HEK293 (cell line): ENCODE data around the gene INPP4B.

ENCODE experiments used
- CTCF ChIA-PET: fragments of 350-600 bp; formaldehyde crosslinking; extraction: SDS; loops from one replicate; lab custom pipeline; 2021; ENCODE audit warnings: antibody characterized with exemption; lab: Yijun Ruan, JAX
- POLR2A ChIA-PET: fragments of 300-600 bp; formaldehyde crosslinking; extraction: SDS; loops from one replicate; lab custom pipeline; 2020; ENCODE audit warnings: antibody characterized with exemption, inconsistent platforms; lab: Yijun Ruan, JAX
- H3K27ac ChIP-seq: fragments of 200-500 bp; sonication (Bioruptor generic); 2 replicates; pipeline ENCODE4 v1.5.1; 2014; ENCODE audit warnings: low read depth, low read length, control low read depth, inconsistent platforms; ENCODE audit errors: extremely low read depth
- H3K36me3 ChIP-seq, 2 experiments: fragments of 200-500 bp in 1 of 2; sonication (Bioruptor generic) in 1 of 2; 1 replicate in 1 of 2; 2 replicates in 1 of 2; pipeline ENCODE4 v1.5.1; 2014 to 2017; ENCODE audit warnings: inconsistent platforms in 2 of 2, low read length in 2 of 2; ENCODE audit not compliant: control insufficient read depth in 2 of 2, insufficient read depth in 1 of 2
- H3K4me1 ChIP-seq: fragments of 200-500 bp; sonication (Bioruptor generic); 2 replicates; pipeline ENCODE4 v1.5.1; 2014; ENCODE audit warnings: mild to moderate bottlenecking, low read length, inconsistent platforms; ENCODE audit not compliant: control insufficient read depth, insufficient read depth
- H3K4me3 ChIP-seq: 2 replicates; pipeline ENCODE4 v1.5.1; 2011; ENCODE audit warnings: low read depth, mild to moderate bottlenecking, control low read depth, low read length, moderate library complexity
- H3K9me3 ChIP-seq: fragments of 200-500 bp; sonication (Bioruptor generic); 2 replicates; pipeline ENCODE4 v1.5.1; 2014; ENCODE audit warnings: low read depth, low read length, inconsistent platforms; ENCODE audit not compliant: control insufficient read depth, insufficient read depth
- GFI1B ChIP-seq: fragments of 450-650 bp; formaldehyde crosslinking; IDR thresholded peaks from 2 replicates; pipeline ENCODE4 v1.5.1; 2016; ENCODE audit warnings: missing biosample characterization, missing genetic modification characterization
- GLI2 ChIP-seq: fragments of 450-650 bp; formaldehyde crosslinking; IDR thresholded peaks from 2 replicates; pipeline ENCODE4; 2017; ENCODE audit warnings: missing biosample characterization, missing genetic modification characterization, low read depth, borderline replicate concordance
- HOXD13 ChIP-seq: sonication (generic); formaldehyde crosslinking; IDR thresholded peaks from 2 replicates; pipeline ENCODE4 v1.8.0; 2022; ENCODE audit warnings: missing genetic modification reagents, borderline replicate concordance
- KLF1 ChIP-seq: fragments of 450-650 bp; formaldehyde crosslinking; IDR thresholded peaks from 2 replicates; pipeline ENCODE4 v1.5.1; 2016; ENCODE audit warnings: missing biosample characterization, missing genetic modification characterization
- ZNF10 ChIP-seq: fragments of 450-650 bp; formaldehyde crosslinking; IDR thresholded peaks from 2 replicates; pipeline ENCODE4 v1.5.1; 2017; ENCODE audit warnings: missing biosample characterization, missing genetic modification characterization
- ZNF184 ChIP-seq: fragments of 450-650 bp; IDR thresholded peaks from 2 replicates; pipeline ENCODE4 v1.5.1; 2018; ENCODE audit warnings: missing biosample characterization, mild to moderate bottlenecking, missing genetic modification characterization
- ZNF239 ChIP-seq: fragments of 450-650 bp; formaldehyde crosslinking; IDR thresholded peaks from 2 replicates; pipeline ENCODE4 v1.5.1; 2016; ENCODE audit warnings: missing biosample characterization, missing genetic modification characterization
- ZNF335 ChIP-seq: fragments of 450-650 bp; formaldehyde crosslinking; conservative IDR thresholded peaks from 2 replicates; pipeline ENCODE4 v1.5.1; 2016; ENCODE audit warnings: missing biosample characterization, missing genetic modification characterization
- ZNF366 ChIP-seq: fragments of 450-650 bp; formaldehyde crosslinking; conservative IDR thresholded peaks from 2 replicates; pipeline ENCODE4 v1.5.1; 2016; ENCODE audit warnings: missing biosample characterization, missing genetic modification characterization
- ZNF404 ChIP-seq: fragments of 450-650 bp; formaldehyde crosslinking; IDR thresholded peaks from 2 replicates; pipeline ENCODE4 v1.5.1; 2017; ENCODE audit warnings: missing biosample characterization, missing genetic modification characterization
- ZNF660 ChIP-seq: fragments of 450-650 bp; IDR thresholded peaks from 2 replicates; pipeline ENCODE4 v1.5.1; 2018; ENCODE audit warnings: missing biosample characterization, mild to moderate bottlenecking, missing genetic modification characterization
- ZNF701 ChIP-seq: fragments of 450-650 bp; formaldehyde crosslinking; IDR thresholded peaks from 2 replicates; pipeline ENCODE4 v1.5.1; 2016; ENCODE audit warnings: missing biosample characterization, missing genetic modification characterization
- ZNF707 ChIP-seq: fragments of 450-650 bp; formaldehyde crosslinking; IDR thresholded peaks from 2 replicates; pipeline ENCODE4 v1.5.1; 2016; ENCODE audit warnings: missing biosample characterization, missing genetic modification characterization
- ZNF747 ChIP-seq: fragments of 450-650 bp; formaldehyde crosslinking; IDR thresholded peaks from 2 replicates; pipeline ENCODE4 v1.5.1; 2016; ENCODE audit warnings: missing biosample characterization, missing genetic modification characterization
- ZNF830 ChIP-seq: fragments of 450-650 bp; IDR thresholded peaks from 2 replicates; pipeline ENCODE4 v1.5.0; 2018; ENCODE audit warnings: missing biosample characterization, missing genetic modification characterization, low read depth, mild to moderate bottlenecking, moderate library complexity
- ZNF843 ChIP-seq: fragments of 450-650 bp; formaldehyde crosslinking; IDR thresholded peaks from 2 replicates; pipeline ENCODE4 v1.5.1; 2016; ENCODE audit warnings: missing biosample characterization, missing genetic modification characterization
- TF ChIP-seq, protein P1 (sequence below): fragments of 450-650 bp; formaldehyde crosslinking; optimal IDR thresholded peaks from 2 replicates; pipeline ENCODE3; 2016; ENCODE audit warnings: missing biosample characterization, mild to moderate bottlenecking, missing genetic modification characterization
- TF ChIP-seq, protein P2 (sequence below): fragments of 450-650 bp; formaldehyde crosslinking; IDR thresholded peaks from 2 replicates; pipeline ENCODE4 v1.5.1; 2017; ENCODE audit warnings: missing biosample characterization, missing genetic modification characterization
- TF ChIP-seq, protein P3 (sequence below): fragments of 450-650 bp; formaldehyde crosslinking; IDR thresholded peaks from 2 replicates; pipeline ENCODE4 v1.5.1; 2016; ENCODE audit warnings: missing biosample characterization, missing genetic modification characterization, low read depth
- TF ChIP-seq, protein P4 (sequence below): fragments of 450-650 bp; formaldehyde crosslinking; IDR thresholded peaks from 2 replicates; pipeline ENCODE4 v1.5.1; 2016; ENCODE audit warnings: missing biosample characterization, missing genetic modification characterization
- TF ChIP-seq, protein P5 (sequence below): IDR thresholded peaks from 2 replicates; pipeline ENCODE4 v1.6.1; 2011; ENCODE audit warnings: mild to moderate bottlenecking, low read depth, low read length, borderline replicate concordance
- TF ChIP-seq, protein P6 (sequence below): fragments of 450-650 bp; IDR thresholded peaks from 2 replicates; pipeline ENCODE4 v1.5.1; 2018; ENCODE audit warnings: missing biosample characterization, mild to moderate bottlenecking, missing genetic modification characterization

INPP4B gene

DNA sequence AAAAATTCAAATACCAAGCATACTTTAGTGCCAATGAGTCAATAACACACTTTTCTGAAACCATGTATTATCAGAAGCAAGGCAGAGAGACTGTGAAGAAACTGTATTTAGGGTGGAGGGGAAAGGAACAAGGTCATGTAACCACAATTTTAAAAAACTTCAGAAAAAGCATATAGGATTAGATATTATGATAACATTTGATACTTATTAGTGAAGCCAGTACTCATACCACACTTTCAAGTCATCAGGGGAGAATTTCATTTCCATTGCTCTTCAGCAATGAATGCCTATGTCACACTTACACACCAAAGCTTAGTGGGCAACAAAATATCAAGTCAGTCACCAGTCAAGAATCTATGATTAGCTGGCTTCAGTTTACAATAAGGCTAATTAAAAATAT is 607.5 kb downstream of the INPP4B start (continued):
- TF ChIP-seq, protein P1, sequence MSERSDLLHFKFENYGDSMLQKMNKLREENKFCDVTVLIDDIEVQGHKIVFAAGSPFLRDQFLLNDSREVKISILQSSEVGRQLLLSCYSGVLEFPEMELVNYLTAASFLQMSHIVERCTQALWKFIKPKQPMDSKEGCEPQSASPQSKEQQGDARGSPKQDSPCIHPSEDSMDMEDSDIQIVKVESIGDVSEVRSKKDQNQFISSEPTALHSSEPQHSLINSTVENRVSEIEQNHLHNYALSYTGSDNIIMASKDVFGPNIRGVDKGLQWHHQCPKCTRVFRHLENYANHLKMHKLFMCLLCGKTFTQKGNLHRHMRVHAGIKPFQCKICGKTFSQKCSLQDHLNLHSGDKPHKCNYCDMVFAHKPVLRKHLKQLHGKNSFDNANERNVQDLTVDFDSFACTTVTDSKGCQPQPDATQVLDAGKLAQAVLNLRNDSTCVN (tag by site-specific recombination): no peak
- TF ChIP-seq GLI2 (tag by site-specific recombination): no peak
- TF ChIP-seq ZNF843 (tag by site-specific recombination): no peak
- TF ChIP-seq ZNF239: no peak
- TF ChIP-seq, protein P2, sequence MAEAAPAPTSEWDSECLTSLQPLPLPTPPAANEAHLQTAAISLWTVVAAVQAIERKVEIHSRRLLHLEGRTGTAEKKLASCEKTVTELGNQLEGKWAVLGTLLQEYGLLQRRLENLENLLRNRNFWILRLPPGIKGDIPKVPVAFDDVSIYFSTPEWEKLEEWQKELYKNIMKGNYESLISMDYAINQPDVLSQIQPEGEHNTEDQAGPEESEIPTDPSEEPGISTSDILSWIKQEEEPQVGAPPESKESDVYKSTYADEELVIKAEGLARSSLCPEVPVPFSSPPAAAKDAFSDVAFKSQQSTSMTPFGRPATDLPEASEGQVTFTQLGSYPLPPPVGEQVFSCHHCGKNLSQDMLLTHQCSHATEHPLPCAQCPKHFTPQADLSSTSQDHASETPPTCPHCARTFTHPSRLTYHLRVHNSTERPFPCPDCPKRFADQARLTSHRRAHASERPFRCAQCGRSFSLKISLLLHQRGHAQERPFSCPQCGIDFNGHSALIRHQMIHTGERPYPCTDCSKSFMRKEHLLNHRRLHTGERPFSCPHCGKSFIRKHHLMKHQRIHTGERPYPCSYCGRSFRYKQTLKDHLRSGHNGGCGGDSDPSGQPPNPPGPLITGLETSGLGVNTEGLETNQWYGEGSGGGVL (tag by site-specific recombination): no peak

DNA sequence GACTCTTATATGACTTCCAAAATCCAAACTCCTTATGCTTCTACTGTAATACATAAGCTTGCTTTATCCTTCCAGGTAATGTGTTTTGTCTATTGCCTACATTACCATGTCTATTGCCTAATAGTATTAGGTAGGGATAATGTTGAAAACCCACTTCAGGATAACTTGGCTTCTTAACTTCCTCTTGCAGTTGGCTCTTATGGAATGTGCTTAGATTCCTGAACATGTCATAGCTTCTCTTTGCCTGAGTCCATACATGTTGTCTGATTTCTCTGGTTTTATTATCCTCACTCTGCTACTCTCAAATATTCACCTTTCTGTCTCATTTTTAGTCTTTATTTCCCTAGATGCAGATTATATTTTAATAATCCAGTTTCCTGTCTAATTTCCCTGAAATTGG is 609.8 kb downstream of the INPP4B start:
- TF ChIP-seq HOXD13 (no peak), ZNF366 (no peak), ZNF10 (tag by site-specific recombination) (no peak), ZNF747 (tag by site-specific recombination) (no peak), ZNF335 (no peak), ZNF707 (tag by site-specific recombination) (no peak), ZNF660 (tag by site-specific recombination) (no peak), ZNF701 (tag by site-specific recombination) (no peak), ZNF404 (tag by site-specific recombination) (no peak)
- TF ChIP-seq, protein P3, sequence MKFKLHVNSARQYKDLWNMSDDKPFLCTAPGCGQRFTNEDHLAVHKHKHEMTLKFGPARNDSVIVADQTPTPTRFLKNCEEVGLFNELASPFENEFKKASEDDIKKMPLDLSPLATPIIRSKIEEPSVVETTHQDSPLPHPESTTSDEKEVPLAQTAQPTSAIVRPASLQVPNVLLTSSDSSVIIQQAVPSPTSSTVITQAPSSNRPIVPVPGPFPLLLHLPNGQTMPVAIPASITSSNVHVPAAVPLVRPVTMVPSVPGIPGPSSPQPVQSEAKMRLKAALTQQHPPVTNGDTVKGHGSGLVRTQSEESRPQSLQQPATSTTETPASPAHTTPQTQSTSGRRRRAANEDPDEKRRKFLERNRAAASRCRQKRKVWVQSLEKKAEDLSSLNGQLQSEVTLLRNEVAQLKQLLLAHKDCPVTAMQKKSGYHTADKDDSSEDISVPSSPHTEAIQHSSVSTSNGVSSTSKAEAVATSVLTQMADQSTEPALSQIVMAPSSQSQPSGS (tag by site-specific recombination): no peak
- TF ChIP-seq, protein P4, sequence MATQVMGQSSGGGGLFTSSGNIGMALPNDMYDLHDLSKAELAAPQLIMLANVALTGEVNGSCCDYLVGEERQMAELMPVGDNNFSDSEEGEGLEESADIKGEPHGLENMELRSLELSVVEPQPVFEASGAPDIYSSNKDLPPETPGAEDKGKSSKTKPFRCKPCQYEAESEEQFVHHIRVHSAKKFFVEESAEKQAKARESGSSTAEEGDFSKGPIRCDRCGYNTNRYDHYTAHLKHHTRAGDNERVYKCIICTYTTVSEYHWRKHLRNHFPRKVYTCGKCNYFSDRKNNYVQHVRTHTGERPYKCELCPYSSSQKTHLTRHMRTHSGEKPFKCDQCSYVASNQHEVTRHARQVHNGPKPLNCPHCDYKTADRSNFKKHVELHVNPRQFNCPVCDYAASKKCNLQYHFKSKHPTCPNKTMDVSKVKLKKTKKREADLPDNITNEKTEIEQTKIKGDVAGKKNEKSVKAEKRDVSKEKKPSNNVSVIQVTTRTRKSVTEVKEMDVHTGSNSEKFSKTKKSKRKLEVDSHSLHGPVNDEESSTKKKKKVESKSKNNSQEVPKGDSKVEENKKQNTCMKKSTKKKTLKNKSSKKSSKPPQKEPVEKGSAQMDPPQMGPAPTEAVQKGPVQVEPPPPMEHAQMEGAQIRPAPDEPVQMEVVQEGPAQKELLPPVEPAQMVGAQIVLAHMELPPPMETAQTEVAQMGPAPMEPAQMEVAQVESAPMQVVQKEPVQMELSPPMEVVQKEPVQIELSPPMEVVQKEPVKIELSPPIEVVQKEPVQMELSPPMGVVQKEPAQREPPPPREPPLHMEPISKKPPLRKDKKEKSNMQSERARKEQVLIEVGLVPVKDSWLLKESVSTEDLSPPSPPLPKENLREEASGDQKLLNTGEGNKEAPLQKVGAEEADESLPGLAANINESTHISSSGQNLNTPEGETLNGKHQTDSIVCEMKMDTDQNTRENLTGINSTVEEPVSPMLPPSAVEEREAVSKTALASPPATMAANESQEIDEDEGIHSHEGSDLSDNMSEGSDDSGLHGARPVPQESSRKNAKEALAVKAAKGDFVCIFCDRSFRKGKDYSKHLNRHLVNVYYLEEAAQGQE (tag by site-specific recombination): no peak
- TF ChIP-seq, all 188 proteins: peak for 0
- no peaks in the 10 kb centered on the region for H3K36me3 ChIP-seq
- POLR2A ChIA-PET: no interaction called here
- H3K4me1 ChIP-seq: no peaks in the 10 kb centered on the region
- no peaks in the 10 kb centered on the region for H3K9me3 ChIP-seq
- H3K4me3 ChIP-seq: no peak overlapping the region
- CTCF ChIA-PET: interaction anchor here (0.6 kb wide), 1 partner anchor 1171 kb away, joined by 3 read pairs; no protein-coding TSS in a partner anchor
- no peak overlapping the region for H3K27ac ChIP-seq

DNA sequence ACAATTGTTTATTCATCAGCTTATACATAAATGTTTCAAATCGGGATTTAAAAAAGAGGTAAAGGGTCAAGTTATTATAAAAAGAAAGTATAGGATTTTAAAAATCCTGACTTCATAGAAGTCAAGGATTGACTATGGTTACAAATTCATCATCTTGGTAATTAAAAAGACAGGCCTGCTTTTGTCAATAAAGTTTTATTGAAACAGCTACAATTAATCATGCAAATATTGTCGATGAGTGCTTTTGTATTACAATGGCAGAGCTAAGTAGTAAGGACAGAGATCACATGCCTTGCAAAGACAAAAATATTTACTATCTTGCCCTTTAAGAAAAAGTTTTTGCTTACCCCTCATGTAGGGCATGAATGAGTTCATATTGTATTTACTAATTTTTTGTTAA is 614.3 kb downstream of the INPP4B start:
- Histone ChIP-seq H3K4me3 (no peak overlapping the region), H3K36me3 (no peaks in the 10 kb centered on the region), H3K9me3 (no peaks in the 10 kb centered on the region), H3K27ac (no peak overlapping the region), H3K4me1 (no peaks in the 10 kb centered on the region)
- ChIA-PET CTCF (interaction anchor here (0.6 kb wide), 2 partner anchors 102 to 1220 kb away, joined by 3 to 4 read pairs; no protein-coding TSS in a partner anchor), POLR2A (no interaction called here)
- no peak for TF ChIP-seq GFI1B (tag by site-specific recombination)
- no peak for TF ChIP-seq KLF1 (tag by site-specific recombination)
- TF ChIP-seq, protein P5, sequence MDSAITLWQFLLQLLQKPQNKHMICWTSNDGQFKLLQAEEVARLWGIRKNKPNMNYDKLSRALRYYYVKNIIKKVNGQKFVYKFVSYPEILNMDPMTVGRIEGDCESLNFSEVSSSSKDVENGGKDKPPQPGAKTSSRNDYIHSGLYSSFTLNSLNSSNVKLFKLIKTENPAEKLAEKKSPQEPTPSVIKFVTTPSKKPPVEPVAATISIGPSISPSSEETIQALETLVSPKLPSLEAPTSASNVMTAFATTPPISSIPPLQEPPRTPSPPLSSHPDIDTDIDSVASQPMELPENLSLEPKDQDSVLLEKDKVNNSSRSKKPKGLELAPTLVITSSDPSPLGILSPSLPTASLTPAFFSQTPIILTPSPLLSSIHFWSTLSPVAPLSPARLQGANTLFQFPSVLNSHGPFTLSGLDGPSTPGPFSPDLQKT: no peak
- TF ChIP-seq, protein P1 (tag by site-specific recombination): no peak
- TF ChIP-seq, protein P6, sequence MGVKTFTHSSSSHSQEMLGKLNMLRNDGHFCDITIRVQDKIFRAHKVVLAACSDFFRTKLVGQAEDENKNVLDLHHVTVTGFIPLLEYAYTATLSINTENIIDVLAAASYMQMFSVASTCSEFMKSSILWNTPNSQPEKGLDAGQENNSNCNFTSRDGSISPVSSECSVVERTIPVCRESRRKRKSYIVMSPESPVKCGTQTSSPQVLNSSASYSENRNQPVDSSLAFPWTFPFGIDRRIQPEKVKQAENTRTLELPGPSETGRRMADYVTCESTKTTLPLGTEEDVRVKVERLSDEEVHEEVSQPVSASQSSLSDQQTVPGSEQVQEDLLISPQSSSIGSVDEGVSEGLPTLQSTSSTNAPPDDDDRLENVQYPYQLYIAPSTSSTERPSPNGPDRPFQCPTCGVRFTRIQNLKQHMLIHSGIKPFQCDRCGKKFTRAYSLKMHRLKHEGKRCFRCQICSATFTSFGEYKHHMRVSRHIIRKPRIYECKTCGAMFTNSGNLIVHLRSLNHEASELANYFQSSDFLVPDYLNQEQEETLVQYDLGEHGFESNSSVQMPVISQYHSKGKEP (tag by site-specific recombination): no peak
- no peak for TF ChIP-seq ZNF830
- TF ChIP-seq ZNF184 (tag by site-specific recombination): no peak
